Measurements from ENCODE around the gene NMNAT2. TPM values are rescaled to one million over a fixed set of nuclear protein-coding genes. Genes with fewer than 3 reads are reported as not detected.

NMNAT2 gene
- total and polyA plus RNA-seq, 3 experiments from 2014 or later: not detected

DNA sequence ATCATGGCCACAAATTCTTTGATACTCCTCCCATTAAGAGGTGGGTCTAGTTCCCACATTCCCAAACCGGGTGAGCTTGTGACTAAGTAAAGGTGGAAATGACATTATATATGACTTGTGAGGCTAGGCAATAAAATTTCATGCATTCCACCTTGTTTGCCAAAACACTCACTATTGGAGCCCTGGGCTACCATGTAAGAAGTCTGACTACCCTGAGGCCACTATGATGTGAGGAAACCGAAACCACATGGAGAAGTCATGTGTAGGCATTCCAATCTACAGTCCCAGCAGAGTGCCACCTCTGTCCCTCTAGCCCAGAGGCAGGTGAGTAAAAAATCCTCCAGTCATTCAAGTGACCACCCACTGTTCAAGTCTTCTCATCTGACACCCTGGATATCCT, 36.2 kb upstream of the NMNAT2 start:
- Histone ChIP-seq H3K4me3 (ENCODE audit: low read length) (no peak overlapping the region), H3K4me1 (ENCODE audit: insufficient read depth, low read length) (no peaks in the 10 kb centered on the region), H3K27ac (ENCODE audit: low read depth, low read length) (no peak overlapping the region), H3K9me3 (ENCODE audit: low read length) (no peaks in the 10 kb centered on the region), H3K27me3 (ENCODE audit: insufficient read depth, low read length, poor library complexity, severe bottlenecking) (no peaks in the 10 kb centered on the region), H3K36me3 (ENCODE audit: insufficient read depth, low read length) (no peaks in the 10 kb centered on the region)
- Mint-ChIP-seq H3K27ac (no peak overlapping the region), H3K36me3 (no peaks in the 10 kb centered on the region), H3K9me3 (no peaks in the 10 kb centered on the region), H3K4me3 (no peak overlapping the region), H3K27me3 (peaks cover 23 to 49% of the 10 kb centered on the region in 2 donors), H3K4me1 (no peaks in the 10 kb centered on the region)
- CTCF ChIA-PET: no interaction called here
- POLR2A ChIA-PET: no interaction called here
- no peak for DNase-seq

DNA sequence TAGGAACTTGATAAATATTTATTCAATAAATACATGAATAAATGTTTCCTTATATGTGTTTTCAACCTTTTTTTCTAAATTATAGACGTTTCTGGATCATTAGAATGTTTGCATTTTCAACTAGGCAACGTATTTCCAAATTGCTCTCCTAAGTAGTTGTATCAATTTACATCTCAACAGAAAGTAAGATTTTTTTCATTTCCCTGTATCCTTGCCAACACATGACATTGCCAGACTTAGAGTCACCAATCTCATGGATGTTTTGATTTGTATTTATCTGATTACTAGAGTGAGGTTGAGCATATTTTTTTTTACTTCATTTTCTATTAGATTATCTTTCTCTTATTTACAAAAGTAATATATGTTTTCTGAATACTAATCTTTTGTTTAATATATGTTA, 31.9 kb upstream of the NMNAT2 start:
- CTCF ChIA-PET: no interaction called here
- no peaks in the 10 kb centered on the region for H3K4me1 Mint-ChIP-seq
- POLR2A ChIA-PET: no interaction called here

DNA sequence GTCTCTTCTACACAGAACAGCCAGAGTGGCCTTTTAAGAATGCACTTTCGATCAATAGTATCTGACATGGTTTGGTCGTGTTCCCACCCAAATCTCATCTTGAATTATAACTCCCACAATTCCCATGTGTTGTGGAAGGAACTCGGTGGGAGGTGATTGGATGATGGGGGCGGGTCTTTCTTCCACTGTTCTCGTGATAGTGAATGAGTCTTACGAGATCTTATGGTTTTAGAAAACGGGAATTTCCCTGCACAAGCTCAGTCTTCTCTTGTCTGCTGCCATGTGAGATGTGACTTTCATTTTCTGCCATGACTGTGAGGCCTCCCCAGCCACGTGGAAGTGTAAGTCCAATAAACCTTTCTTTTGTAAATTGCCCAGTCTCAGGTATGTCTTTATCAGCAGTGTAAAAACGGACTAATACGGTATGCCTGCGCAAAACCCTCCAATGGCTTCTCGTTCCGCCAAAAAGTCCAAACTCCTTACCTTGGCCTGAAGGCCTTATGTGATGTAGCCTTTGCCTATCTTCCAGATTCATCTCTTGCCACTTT, 31.1 kb upstream of the NMNAT2 start:
- no peaks in the 10 kb centered on the region for H3K27me3 ChIP-seq (ENCODE audit: insufficient read depth, low read length, poor library complexity, severe bottlenecking)
- no peaks in the 10 kb centered on the region for H3K36me3 ChIP-seq (ENCODE audit: insufficient read depth, low read length)
- Mint-ChIP-seq H3K27me3 (peaks cover 3 to 9% of the 10 kb centered on the region in 2 donors), H3K4me3 (no peak overlapping the region), H3K9me3 (no peaks in the 10 kb centered on the region), H3K36me3 (no peaks in the 10 kb centered on the region), H3K4me1 (no peaks in the 10 kb centered on the region), H3K27ac (no peak overlapping the region)
- no peak overlapping the region for H3K4me3 ChIP-seq (ENCODE audit: low read length)
- ChIA-PET POLR2A (no interaction called here), CTCF (no interaction called here)
- H3K4me1 ChIP-seq (ENCODE audit: insufficient read depth, low read length): no peaks in the 10 kb centered on the region
- H3K9me3 ChIP-seq (ENCODE audit: low read length): no peaks in the 10 kb centered on the region
- no peak overlapping the region for H3K27ac ChIP-seq (ENCODE audit: low read depth, low read length)
- no peak for DNase-seq

More for the DNA sequence above, 31.9 kb upstream of the NMNAT2 start:
- no peaks in the 10 kb centered on the region for H3K9me3 ChIP-seq (ENCODE audit: low read length)
- DNase-seq: no peak
- Mint-ChIP-seq H3K27ac (no peak overlapping the region), H3K27me3 (peaks cover 11 to 17% of the 10 kb centered on the region in 2 donors), H3K36me3 (no peaks in the 10 kb centered on the region), H3K9me3 (no peaks in the 10 kb centered on the region), H3K4me3 (no peak overlapping the region)
- H3K27ac ChIP-seq (ENCODE audit: low read depth, low read length): no peak overlapping the region
- H3K36me3 ChIP-seq (ENCODE audit: insufficient read depth, low read length): no peaks in the 10 kb centered on the region
- no peak overlapping the region for H3K4me3 ChIP-seq (ENCODE audit: low read length)
- H3K27me3 ChIP-seq (ENCODE audit: insufficient read depth, low read length, poor library complexity, severe bottlenecking): no peaks in the 10 kb centered on the region
- H3K4me1 ChIP-seq (ENCODE audit: insufficient read depth, low read length): no peaks in the 10 kb centered on the region

DNA sequence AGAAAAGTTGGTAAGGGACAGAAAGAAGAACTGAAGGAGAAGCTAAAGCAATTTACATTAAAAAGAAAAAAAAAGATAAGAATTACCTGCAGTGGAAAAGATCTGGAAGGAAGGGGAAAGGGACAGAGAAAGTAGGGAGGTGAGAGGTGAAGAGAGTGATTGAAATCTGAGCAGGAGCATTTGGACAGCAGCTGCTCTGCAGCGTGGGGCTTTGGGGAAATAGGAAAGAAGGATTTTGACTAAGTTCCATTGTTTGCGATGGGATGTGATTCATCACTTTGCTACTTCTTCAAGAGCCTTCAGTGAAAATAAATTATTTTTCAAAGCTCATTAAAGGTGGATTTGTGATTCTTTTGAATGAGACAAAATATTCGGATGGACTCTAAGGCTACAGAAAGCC, 26.1 kb upstream of the NMNAT2 start:
- no peaks in the 10 kb centered on the region for H3K9me3 Mint-ChIP-seq
- Histone ChIP-seq H3K27ac (ENCODE audit: low read depth, low read length) (no peak overlapping the region), H3K27me3 (ENCODE audit: insufficient read depth, low read length, poor library complexity, severe bottlenecking) (no peaks in the 10 kb centered on the region), H3K4me3 (ENCODE audit: low read length) (no peak overlapping the region), H3K36me3 (ENCODE audit: insufficient read depth, low read length) (no peaks in the 10 kb centered on the region), H3K4me1 (ENCODE audit: insufficient read depth, low read length) (no peaks in the 10 kb centered on the region), H3K9me3 (ENCODE audit: low read length) (no peaks in the 10 kb centered on the region)
- DNase-seq: no peak
- no peak overlapping the region for H3K27ac Mint-ChIP-seq
- no peak overlapping the region for H3K4me3 Mint-ChIP-seq
- H3K27me3 Mint-ChIP-seq: peaks cover 4 to 8% of the 10 kb centered on the region in 2 donors
- H3K4me1 Mint-ChIP-seq: no peaks in the 10 kb centered on the region
- ChIA-PET CTCF (no interaction called here), POLR2A (no interaction called here)
- no peaks in the 10 kb centered on the region for H3K36me3 Mint-ChIP-seq

DNA sequence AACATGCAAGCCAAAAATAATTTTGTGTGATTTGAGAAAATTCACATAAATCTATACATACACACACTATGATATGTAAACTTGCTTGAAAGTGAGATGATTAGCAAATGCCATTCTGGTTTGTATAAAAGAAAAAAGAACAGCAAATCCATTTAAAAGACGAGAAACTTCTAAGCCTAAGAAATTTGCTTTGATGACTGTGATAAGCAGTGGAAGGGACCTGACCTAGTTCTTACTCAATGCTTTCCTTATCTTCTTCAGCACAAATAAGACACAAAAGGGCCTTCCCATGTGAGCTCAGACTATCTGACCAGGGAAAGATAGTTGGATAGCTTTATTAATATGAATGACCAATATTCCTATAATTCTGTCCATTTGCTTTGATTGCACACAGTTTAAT, 25.3 kb upstream of the NMNAT2 start:
- Mint-ChIP-seq H3K27me3 (peaks cover 4 to 11% of the 10 kb centered on the region in 2 donors), H3K36me3 (no peaks in the 10 kb centered on the region), H3K27ac (no peak overlapping the region), H3K9me3 (no peaks in the 10 kb centered on the region), H3K4me3 (no peak overlapping the region), H3K4me1 (no peaks in the 10 kb centered on the region)
- Histone ChIP-seq H3K27ac (ENCODE audit: low read depth, low read length) (no peak overlapping the region), H3K9me3 (ENCODE audit: low read length) (no peaks in the 10 kb centered on the region), H3K4me3 (ENCODE audit: low read length) (no peak overlapping the region), H3K36me3 (ENCODE audit: insufficient read depth, low read length) (no peaks in the 10 kb centered on the region), H3K4me1 (ENCODE audit: insufficient read depth, low read length) (no peaks in the 10 kb centered on the region), H3K27me3 (ENCODE audit: insufficient read depth, low read length, poor library complexity, severe bottlenecking) (no peaks in the 10 kb centered on the region)
- CTCF ChIA-PET: no interaction called here
- DNase-seq: no peak
- POLR2A ChIA-PET: no interaction called here

DNA sequence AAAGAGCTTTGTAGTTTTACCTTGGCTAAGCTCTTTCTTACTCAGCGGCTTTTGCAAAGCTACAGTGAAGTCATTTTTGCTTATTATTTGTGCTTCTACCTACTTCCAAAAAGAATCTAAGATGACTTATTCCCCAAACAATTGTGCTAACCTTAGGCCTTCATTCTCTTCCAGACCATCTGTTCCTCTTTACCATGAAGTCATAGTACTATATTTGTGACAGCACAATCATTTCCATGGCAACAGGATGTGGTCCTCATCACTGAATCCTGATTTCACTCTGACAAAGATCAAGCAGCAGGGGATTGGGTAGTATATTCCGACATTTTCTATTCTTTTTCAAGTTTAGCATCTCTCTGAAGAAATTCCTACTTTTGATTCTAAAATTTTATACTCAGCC, 24.8 kb upstream of the NMNAT2 start:
- H3K4me3 ChIP-seq (ENCODE audit: low read length): no peak overlapping the region
- H3K9me3 ChIP-seq (ENCODE audit: low read length): no peaks in the 10 kb centered on the region
- no peaks in the 10 kb centered on the region for H3K4me1 ChIP-seq (ENCODE audit: insufficient read depth, low read length)
- Mint-ChIP-seq H3K4me1 (no peaks in the 10 kb centered on the region), H3K4me3 (no peak overlapping the region), H3K27me3 (peaks cover 4 to 11% of the 10 kb centered on the region in 2 donors), H3K36me3 (no peaks in the 10 kb centered on the region), H3K27ac (no peak overlapping the region), H3K9me3 (peaks cover 0 to under 1% (median 0%) of the 10 kb centered on the region in 5 donors)
- ChIA-PET POLR2A (no interaction called here), CTCF (no interaction called here)
- H3K36me3 ChIP-seq (ENCODE audit: insufficient read depth, low read length): no peaks in the 10 kb centered on the region
- DNase-seq: no peak
- H3K27ac ChIP-seq (ENCODE audit: low read depth, low read length): no peak overlapping the region
- H3K27me3 ChIP-seq (ENCODE audit: insufficient read depth, low read length, poor library complexity, severe bottlenecking): no peaks in the 10 kb centered on the region

DNA sequence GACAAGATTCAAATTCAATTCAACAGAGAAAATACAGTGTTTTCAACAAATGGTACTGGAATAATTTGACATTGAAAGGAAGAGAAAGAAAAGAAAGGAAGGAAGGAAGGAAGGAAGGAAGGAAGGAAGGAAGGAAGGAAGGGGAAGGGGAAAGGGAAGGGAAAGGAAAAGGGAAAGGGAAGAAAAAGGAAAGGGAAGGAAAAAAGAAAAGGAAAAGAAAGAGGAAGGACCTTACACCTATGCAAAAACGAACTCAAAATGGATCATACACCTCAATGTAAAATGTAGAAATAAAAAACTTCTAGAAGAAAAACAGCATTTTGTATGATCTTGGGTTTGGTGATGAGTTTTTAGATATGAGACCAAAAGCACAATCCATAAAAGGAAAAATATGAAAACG, 19.9 kb upstream of the NMNAT2 start:
- DNase-seq: no peak

DNA sequence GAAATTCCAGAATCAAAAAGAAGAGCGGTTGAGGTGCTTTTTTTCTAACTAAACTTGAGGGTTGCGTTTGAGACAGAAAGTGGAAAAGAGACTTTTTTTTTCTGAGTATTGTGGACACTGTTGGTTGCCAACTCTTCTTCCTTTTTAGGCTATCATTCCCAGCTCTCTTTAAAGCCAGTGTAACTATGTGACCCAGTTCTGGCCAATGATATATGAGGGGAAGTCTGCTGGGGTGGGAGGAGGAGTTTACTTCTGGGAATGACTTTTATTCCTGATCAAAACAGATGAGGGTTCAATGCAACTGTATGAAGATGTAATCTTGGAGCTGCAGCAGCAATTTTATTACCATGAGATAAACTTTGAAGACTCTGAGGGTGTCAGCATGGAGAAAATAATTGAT, 17.3 kb upstream of the NMNAT2 start:
- Mint-ChIP-seq H3K4me1 (no peaks in the 10 kb centered on the region), H3K27ac (no peak overlapping the region), H3K27me3 (peaks cover 12 to 40% of the 10 kb centered on the region in 2 donors), H3K36me3 (no peaks in the 10 kb centered on the region), H3K4me3 (no peak overlapping the region), H3K9me3 (peaks cover 0 to 3% (median 0%) of the 10 kb centered on the region in 5 donors)
- no peaks in the 10 kb centered on the region for H3K9me3 ChIP-seq (ENCODE audit: low read length)
- H3K36me3 ChIP-seq (ENCODE audit: insufficient read depth, low read length): no peaks in the 10 kb centered on the region
- no peak for DNase-seq
- no peak overlapping the region for H3K4me3 ChIP-seq (ENCODE audit: low read length)
- no peak overlapping the region for H3K27ac ChIP-seq (ENCODE audit: low read depth, low read length)
- ChIA-PET POLR2A (no interaction called here), CTCF (no interaction called here)
- H3K4me1 ChIP-seq (ENCODE audit: insufficient read depth, low read length): no peaks in the 10 kb centered on the region
- H3K27me3 ChIP-seq (ENCODE audit: insufficient read depth, low read length, poor library complexity, severe bottlenecking): no peaks in the 10 kb centered on the region

More for the DNA sequence above, 19.9 kb upstream of the NMNAT2 start:
- H3K27ac ChIP-seq (ENCODE audit: low read depth, low read length): no peak overlapping the region
- no peaks in the 10 kb centered on the region for H3K36me3 ChIP-seq (ENCODE audit: insufficient read depth, low read length)
- Mint-ChIP-seq H3K27me3 (peaks cover 6 to 30% of the 10 kb centered on the region in 2 donors), H3K36me3 (no peaks in the 10 kb centered on the region), H3K4me1 (no peaks in the 10 kb centered on the region), H3K27ac (no peak overlapping the region), H3K4me3 (no peak overlapping the region), H3K9me3 (peaks cover 0 to 3% (median 0%) of the 10 kb centered on the region in 5 donors)
- no peaks in the 10 kb centered on the region for H3K9me3 ChIP-seq (ENCODE audit: low read length)
- H3K4me1 ChIP-seq (ENCODE audit: insufficient read depth, low read length): no peaks in the 10 kb centered on the region
- H3K27me3 ChIP-seq (ENCODE audit: insufficient read depth, low read length, poor library complexity, severe bottlenecking): no peaks in the 10 kb centered on the region
- H3K4me3 ChIP-seq (ENCODE audit: low read length): no peak overlapping the region
- ChIA-PET CTCF (no interaction called here), POLR2A (no interaction called here)

DNA sequence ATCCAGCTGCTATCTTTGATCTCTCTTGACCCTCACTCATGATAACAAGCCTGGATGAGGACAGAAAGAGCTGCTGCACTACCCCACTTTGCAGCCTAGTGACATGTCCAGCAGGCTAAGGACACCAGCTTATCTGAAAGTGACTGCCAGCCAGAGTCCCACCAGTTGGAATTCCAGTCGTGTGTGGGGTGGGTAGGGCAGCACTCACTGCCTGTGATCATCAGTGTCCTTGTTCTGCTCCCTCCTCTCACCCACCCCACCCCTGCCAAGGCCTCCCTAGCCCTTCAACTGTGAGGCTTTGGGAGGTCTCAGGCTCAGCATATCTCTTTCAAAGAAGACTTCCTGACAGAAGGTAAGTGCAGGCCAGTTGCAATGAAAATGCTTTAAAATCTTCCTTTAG, 15.5 kb upstream of the NMNAT2 start:
- DNase-seq: no peak
- ChIA-PET CTCF (no interaction called here), POLR2A (no interaction called here)
- no peaks in the 10 kb centered on the region for H3K36me3 Mint-ChIP-seq
- H3K27ac Mint-ChIP-seq: no peak overlapping the region
- no peaks in the 10 kb centered on the region for H3K4me1 Mint-ChIP-seq
- no peak overlapping the region for H3K4me3 Mint-ChIP-seq
- no peaks in the 10 kb centered on the region for H3K4me1 ChIP-seq (ENCODE audit: insufficient read depth, low read length)
- H3K9me3 ChIP-seq (ENCODE audit: low read length): no peaks in the 10 kb centered on the region
- H3K36me3 ChIP-seq (ENCODE audit: insufficient read depth, low read length): no peaks in the 10 kb centered on the region
- H3K27ac ChIP-seq (ENCODE audit: low read depth, low read length): no peak overlapping the region
- H3K4me3 ChIP-seq (ENCODE audit: low read length): no peak overlapping the region
- peaks cover 0 to 3% (median 0%) of the 10 kb centered on the region in 5 donors for H3K9me3 Mint-ChIP-seq
- H3K27me3 Mint-ChIP-seq: peaks cover 14 to 43% of the 10 kb centered on the region in 2 donors
- no peaks in the 10 kb centered on the region for H3K27me3 ChIP-seq (ENCODE audit: insufficient read depth, low read length, poor library complexity, severe bottlenecking)

All from CD8-positive, alpha-beta memory T cell (primary cell).